HG03558 (cell line): ENCODE measurements around the gene MAD1L1.
"Not testable (repeated sequence)": the region's sequence is repeated elsewhere in the genome, so short reads cannot be mapped to it uniquely, and the experiment has no call there.

ENCODE experiments used
- ATAC-seq: cut with Tn5 transposase; IDR thresholded peaks from one replicate; pipeline ENCODE4 v1.9.1; 2021; ENCODE audit warnings: moderate number of reproducible peaks; ENCODE audit not compliant: unreplicated experiment; ENCODE audit errors: extremely low read depth

Gene MAD1L1

GRCh38 chr7:2002561-2003450, 229.9 kb downstream of the MAD1L1 start:
- ATAC-seq = no peak

- no peak for ATAC-seq
Observed at GRCh38 chr7:2001601-2002442, 230.9 kb downstream of the MAD1L1 start.

- ATAC-seq = no peak
Observed at GRCh38 chr7:2000746-2001321, 231.9 kb downstream of the MAD1L1 start.

- ATAC-seq = no peak
Observed at GRCh38 chr7:2000153-2000687, 232.5 kb downstream of the MAD1L1 start.

GRCh38 chr7:1999278-1999984, 233.3 kb downstream of the MAD1L1 start:
- ATAC-seq = no peak

- no peak for ATAC-seq
Observed at GRCh38 chr7:1998146-1998545, 234.6 kb downstream of the MAD1L1 start.

- ATAC-seq = no peak
Observed at GRCh38 chr7:1997537-1998076, 235.1 kb downstream of the MAD1L1 start.

- ATAC-seq = no peak
Observed at GRCh38 chr7:1996816-1997215, 235.9 kb downstream of the MAD1L1 start.

- not testable (repeated sequence) for ATAC-seq
Observed at GRCh38 chr7:1995911-1996420, 236.8 kb downstream of the MAD1L1 start.

GRCh38 chr7:1995426-1995825, 237.3 kb downstream of the MAD1L1 start:
- no peak for ATAC-seq

GRCh38 chr7:1994931-1995330, 237.8 kb downstream of the MAD1L1 start:
- ATAC-seq = no peak

GRCh38 chr7:1993776-1994740, 238.7 kb downstream of the MAD1L1 start:
- no peak for ATAC-seq

GRCh38 chr7:1993031-1993695, 239.6 kb downstream of the MAD1L1 start:
- ATAC-seq = no peak

- no peak for ATAC-seq
Observed at GRCh38 chr7:1992554-1992953, 240.2 kb downstream of the MAD1L1 start.

GRCh38 chr7:1990001-1990670, 242.6 kb downstream of the MAD1L1 start:
- no peak for ATAC-seq

- no peak for ATAC-seq
Observed at GRCh38 chr7:1989049-1989860, 243.5 kb downstream of the MAD1L1 start.

GRCh38 chr7:1988533-1988930, 244.2 kb downstream of the MAD1L1 start:
- no peak for ATAC-seq
